ENCODE measurements around the gene SORL1.
"Not testable (repeated sequence)": the region's sequence is repeated elsewhere in the genome, so short reads cannot be mapped to it uniquely, and the experiment has no call there.

Gene SORL1, protein sequence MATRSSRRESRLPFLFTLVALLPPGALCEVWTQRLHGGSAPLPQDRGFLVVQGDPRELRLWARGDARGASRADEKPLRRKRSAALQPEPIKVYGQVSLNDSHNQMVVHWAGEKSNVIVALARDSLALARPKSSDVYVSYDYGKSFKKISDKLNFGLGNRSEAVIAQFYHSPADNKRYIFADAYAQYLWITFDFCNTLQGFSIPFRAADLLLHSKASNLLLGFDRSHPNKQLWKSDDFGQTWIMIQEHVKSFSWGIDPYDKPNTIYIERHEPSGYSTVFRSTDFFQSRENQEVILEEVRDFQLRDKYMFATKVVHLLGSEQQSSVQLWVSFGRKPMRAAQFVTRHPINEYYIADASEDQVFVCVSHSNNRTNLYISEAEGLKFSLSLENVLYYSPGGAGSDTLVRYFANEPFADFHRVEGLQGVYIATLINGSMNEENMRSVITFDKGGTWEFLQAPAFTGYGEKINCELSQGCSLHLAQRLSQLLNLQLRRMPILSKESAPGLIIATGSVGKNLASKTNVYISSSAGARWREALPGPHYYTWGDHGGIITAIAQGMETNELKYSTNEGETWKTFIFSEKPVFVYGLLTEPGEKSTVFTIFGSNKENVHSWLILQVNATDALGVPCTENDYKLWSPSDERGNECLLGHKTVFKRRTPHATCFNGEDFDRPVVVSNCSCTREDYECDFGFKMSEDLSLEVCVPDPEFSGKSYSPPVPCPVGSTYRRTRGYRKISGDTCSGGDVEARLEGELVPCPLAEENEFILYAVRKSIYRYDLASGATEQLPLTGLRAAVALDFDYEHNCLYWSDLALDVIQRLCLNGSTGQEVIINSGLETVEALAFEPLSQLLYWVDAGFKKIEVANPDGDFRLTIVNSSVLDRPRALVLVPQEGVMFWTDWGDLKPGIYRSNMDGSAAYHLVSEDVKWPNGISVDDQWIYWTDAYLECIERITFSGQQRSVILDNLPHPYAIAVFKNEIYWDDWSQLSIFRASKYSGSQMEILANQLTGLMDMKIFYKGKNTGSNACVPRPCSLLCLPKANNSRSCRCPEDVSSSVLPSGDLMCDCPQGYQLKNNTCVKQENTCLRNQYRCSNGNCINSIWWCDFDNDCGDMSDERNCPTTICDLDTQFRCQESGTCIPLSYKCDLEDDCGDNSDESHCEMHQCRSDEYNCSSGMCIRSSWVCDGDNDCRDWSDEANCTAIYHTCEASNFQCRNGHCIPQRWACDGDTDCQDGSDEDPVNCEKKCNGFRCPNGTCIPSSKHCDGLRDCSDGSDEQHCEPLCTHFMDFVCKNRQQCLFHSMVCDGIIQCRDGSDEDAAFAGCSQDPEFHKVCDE (N-terminal part only)

DNA sequence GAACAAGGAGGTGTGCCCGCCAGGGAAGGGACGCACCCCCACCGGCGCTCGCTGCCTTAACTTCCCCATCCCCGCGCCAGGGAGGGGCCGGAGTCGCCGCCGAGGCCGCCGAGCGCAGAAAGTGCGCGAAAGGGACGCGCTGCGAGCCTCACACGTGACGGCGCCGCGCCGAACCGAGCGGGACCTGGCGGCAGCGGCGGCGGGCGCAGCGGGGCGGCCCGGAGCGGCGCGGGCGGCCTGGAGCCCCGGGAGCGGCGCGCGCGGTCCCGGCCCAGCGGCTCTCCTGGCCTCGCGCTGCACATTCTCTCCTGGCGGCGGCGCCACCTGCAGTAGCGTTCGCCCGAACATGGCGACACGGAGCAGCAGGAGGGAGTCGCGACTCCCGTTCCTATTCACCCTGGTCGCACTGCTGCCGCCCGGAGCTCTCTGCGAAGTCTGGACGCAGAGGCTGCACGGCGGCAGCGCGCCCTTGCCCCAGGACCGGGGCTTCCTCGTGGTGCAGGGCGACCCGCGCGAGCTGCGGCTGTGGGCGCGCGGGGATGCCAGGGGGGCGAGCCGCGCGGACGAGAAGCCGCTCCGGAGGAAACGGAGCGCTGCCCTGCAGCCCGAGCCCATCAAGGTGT lies at the start of gene SORL1:
Gene SORL1, plus strand, starts transcription at position 329 of the 623 bp plus-strand sequence. Its CDS starts 18 bp downstream, at position 347.
- H3K4me3 ChIP-seq: peak within 1 kb of the TSS; percentile 57 to 86 (median 68)
- H3K27ac ChIP-seq: peak within 1 kb of the TSS in 20 of 21 experiments; percentile 39 to 95 (median 76)

DNA sequence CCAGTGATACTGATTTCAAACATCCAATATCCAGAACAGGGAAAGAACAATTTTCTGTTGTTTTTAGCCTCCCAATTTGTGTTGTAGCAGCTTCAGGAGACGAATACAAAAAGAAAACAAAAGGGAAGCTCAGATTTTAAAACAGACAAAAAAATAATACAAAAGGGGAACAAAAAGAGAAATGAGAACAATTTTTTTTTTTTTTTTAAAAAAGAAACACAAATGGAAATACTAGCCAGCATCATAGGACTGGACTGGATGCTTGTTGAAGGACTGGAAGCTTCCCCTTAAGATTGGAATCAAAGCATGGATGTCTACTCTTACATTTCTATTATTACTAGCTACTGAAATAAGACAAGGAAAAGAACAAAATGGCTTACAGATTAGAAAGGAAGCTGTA lies 46.5 kb upstream of the SORL1 start:
- Histone ChIP-seq H3K4me3 (no peak overlapping the region), H3K27ac (no peak overlapping the region)

DNA sequence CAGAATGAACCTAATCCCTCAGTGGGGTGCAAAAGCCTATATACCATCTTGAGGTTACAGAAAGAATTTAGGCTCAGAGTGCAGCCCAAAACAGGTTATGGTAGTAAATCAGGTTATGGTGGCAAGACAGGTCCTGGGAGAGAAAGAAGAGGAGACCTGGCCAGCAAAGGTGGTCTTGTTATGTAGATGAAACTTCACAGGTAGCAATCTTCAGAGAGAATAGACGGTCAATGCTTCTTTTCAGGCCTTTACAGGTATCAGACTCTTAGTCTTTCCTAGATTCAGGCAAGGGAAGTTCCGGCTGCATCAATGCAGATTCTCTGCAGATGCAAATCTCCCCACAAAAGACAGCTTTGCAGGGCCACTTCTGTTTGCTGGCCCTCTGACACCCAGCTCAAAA lies 45.8 kb upstream of the SORL1 start:
- Histone ChIP-seq H3K27ac (no peak overlapping the region), H3K4me3 (no peak overlapping the region)

DNA sequence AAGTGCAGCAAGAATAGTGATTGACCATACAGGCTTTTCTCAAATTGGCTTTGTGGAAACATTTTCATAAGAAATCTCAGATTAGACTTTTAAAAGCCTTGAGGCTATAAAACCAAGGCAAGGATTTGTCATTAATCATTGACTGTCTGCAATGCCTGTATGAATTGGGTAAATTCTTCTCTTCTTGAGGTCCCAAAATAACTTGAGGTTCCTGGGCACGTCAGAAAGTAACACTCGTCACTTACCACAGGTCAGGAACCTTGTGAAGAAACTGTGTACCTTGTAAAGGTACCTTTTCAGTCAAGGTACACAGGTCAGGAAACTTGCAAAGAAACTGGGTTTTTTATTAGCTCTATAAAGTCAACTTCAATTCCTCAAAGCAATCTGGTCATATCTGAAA lies 43.3 kb upstream of the SORL1 start:
- H3K27ac ChIP-seq: no peak overlapping the region
- H3K4me3 ChIP-seq: no peak overlapping the region

DNA sequence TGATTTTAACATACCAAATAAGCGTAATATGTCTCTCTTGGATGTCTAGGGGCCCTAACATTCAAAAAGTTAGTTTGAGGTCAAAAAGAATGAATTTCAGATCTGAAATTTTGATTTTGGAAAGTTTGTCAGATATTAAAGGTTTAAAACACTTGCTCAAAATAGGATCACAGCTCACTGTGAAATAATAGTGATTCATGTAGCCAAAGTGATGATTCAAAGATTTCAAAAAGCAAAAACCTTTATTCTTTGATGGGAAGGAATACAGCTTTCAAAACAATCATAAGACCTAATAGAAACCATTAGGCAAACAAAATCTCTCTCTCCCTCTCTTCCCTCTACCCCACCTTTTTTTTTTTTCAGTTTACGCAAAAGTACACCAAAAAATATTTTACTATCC lies 42.1 kb upstream of the SORL1 start:
- not testable (repeated sequence) for H3K27ac ChIP-seq, H3K4me3 ChIP-seq

DNA sequence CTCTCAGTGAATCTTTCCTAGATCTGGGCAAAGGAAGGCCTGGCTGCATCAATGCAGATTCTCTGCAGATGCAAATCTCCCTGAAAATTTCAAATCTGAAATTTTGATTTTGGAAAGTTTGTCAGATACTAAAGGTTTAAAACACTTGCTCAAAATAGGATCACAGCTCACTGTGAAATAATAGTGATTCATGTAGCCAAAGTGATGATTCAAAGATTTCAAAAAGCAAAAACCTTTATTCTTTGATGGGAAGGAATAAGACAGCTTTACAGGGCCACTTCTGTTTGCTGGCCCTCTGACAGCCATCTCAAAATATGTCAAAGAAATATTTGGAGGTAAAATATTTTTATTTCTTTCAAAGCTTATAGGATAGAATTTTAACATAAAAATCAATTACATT lies 40.8 kb upstream of the SORL1 start:
- not testable (repeated sequence) for H3K27ac ChIP-seq, H3K4me3 ChIP-seq

DNA sequence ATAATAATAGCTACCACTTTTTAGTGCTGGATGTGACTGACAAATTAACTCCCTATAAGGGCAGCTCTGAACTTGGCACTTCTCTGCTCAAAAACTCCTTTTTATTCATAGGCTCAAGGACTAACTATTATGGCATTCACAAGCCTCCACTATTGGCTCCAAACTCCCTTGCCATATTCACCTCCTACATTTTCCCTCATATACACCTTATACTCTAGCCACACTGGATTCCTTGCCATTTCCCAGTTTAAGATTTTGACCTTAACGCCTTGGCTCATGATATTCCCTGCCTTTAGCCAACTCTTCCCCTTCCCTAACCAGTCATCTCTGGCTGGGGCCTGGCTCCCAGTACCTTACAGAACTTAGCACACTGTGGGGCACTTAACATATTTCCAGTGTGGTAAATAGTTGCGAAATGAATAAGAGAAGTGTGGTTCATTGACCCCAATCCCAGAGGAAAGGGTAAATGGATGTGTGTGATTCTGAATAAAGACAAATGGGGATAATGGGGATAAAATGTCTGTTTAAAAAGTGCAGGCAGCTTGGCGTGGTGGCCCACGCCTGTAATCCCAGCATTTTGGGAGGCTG lies 40.0 kb upstream of the SORL1 start:
- H3K27ac ChIP-seq: no peak overlapping the region
- no peak overlapping the region for H3K4me3 ChIP-seq

DNA sequence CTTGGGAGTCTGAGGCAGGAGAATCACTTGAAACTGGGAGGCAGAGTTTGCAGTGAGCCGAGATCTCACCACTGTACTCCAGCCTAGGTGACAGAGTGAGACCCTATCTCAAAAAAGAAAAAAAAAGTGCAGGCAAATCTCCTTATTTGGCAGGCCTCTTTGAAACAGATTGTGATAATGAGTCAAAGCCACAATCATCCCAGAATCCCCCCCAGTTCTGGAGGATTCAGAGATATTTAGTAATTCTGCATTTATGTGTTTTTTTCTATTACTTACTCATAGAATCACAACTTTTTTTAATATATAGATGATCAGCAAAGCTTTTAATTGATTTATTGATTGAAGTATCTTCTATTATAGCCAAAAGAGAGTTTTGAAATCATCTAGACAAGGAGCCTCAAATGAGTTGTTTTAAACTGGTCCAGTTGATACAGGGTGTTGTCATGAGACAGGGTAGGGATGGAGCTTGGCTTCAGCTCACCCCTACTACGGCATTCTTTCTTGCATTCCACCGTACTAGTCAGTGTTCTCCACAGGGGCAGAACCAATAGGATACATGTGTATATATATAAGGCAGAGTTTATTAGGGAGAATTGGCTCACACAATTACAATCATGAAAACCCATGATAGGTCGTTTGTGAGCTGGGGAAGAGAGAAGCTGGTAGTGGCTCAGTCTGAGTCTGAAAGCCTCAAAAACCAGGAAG lies 39.3 kb upstream of the SORL1 start:
- no peak overlapping the region for H3K27ac ChIP-seq
- no peak overlapping the region for H3K4me3 ChIP-seq

DNA sequence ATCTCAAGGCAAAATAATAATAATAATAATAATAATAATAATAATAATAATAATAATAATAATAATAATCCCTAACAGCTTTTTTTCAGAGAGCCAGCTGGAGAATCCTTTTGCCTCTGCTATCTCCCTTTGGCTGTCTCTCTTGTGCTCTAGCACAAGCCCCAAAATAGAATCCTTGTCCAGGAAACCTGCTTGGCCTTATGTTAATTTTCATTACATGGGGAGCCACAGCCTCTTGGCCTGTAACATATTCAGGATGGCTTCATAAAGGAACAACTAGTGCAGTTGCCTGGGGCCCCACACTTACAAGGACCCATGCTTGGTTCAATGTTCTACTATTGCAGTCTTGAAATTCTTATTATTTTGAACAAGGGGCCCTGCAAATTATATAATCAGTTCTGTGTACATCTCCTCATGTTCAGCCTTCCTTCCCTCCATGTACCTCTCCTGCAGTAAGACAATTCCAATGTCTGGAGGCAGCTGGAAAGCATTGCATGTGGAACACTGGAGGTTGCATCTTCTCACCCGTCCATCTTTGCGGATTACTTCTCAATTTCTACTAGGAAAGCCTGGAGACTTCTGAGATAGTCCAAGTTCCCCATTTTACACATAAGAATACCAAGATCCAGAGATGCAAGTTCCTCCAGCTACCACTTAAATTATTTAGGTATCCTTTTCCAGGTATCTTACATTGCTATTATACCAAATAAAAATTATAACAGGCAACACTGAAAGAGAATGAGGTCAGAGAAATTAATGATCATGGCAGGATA lies 37.8 kb upstream of the SORL1 start:
- Histone ChIP-seq H3K27ac (no peak overlapping the region), H3K4me3 (no peak overlapping the region)

DNA sequence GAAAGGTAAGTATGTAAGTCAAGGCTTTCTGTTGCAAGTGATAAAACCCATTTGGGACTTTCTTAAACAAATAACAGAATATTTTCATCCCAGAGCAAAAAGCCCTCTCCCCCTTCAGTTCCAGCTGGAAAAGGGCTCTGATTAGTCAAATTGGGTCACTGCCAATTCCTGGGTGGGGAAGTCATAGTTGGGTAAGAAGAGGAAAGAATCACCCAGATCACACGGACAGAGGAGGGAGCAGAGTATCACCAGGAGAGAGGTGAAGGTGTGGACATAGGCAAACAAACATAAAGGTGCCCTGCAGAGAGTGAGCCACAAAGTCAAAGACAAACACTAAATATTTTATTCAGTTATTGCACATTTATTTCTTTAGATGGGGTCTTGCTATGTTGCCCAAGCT lies 36.3 kb upstream of the SORL1 start:
- no peak overlapping the region for H3K4me3 ChIP-seq
- peak overlapping the region in 1 of 21 experiments; percentile 82 for H3K27ac ChIP-seq

DNA sequence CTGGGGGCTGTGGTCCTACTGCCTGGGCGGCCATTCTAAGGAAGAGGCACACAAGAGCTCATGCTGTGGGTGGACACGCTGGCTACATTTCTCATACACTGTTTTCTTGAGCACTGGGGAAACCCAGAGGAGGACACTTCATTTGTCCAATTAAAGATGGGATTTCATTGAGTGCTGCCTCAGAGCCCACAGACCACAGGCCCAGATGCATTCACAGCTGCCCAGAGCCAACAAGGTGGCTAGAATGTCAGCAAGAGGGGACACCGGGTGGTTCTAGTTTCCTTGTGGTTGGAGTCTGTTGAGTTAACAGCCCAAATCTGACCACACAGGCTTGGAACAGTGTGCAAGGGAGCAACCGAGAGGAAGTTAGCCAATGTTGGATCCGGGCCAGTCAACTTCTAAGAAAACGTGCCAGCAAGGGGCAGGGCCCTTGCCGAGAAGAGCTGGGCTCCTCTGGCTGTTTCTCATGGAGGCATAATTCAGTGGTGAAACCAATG lies 35.0 kb upstream of the SORL1 start:
- peak overlapping the region in 11 of 21 experiments; percentile 19 to 82 (median 56) for H3K27ac ChIP-seq

DNA sequence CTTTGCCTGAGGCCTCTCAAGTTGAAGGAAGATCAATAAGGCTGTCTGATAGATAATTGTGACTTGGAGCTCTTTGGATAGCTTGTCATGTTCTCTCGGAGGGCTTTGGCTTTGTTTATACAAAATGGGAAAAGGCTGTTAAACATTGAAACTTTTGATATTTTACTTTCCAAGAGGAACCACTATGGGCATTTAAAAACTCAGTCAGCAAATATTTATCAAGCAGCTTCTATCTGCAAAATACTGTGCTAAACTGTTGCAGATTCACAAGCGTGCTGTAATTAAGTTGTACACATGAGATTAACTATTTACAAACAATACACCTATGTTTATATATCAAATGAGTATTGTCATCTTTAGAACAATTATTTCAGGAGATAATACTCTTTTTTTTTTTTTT lies 34.5 kb upstream of the SORL1 start:
- Histone ChIP-seq H3K27ac (peak overlapping the region in 11 of 21 experiments; percentile 19 to 82 (median 56)), H3K4me3 (no peak overlapping the region)

More for the DNA sequence above, 35.0 kb upstream of the SORL1 start:
- H3K4me3 ChIP-seq: no peak overlapping the region

DNA sequence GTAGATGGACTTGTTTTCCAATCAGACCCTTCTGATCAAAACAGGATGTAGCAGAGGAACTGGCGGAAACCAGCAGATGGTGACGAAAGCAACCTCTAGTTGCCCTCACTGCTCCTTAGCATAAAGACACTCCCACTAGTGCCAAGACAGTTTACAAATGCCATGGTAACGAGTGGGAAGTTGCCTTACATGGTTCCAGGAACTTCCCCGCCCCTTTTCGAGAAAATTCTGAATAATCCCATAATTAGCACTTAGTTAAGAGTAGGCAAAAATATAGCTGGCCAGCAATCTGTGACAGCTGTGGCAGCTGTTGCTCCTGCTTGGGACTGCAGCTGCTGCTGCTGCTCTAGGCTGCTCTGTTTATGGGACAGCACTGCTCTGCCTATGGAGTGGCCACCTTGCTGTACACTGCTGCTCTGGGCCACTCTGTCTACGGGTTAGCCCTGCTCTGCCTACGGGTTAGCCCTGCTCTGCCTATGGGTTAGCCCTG lies 33.4 kb upstream of the SORL1 start:
- peak overlapping the region in 5 of 21 experiments; percentile 42 to 82 (median 45) for H3K27ac ChIP-seq
- no peak overlapping the region for H3K4me3 ChIP-seq

DNA sequence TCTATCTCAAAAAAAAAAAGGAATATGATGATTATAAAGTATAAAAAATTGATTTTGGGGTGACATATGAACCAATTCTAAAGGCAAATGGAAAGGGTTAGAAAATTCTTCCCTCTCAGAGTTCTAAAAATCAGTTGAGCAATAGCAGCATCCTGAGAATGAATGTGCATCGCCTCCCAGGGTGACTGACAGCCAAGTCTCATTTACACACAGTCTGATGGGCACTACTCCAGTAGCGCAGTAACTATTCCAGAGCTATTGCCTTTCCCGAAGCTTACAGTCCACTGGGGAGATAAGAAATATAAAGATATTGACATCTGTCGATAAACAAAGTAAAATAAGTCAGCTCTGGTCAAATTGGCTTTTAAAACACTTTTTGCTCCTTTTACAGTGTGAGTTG lies 32.3 kb upstream of the SORL1 start:
- no peak overlapping the region for H3K4me3 ChIP-seq
- H3K27ac ChIP-seq: no peak overlapping the region

DNA sequence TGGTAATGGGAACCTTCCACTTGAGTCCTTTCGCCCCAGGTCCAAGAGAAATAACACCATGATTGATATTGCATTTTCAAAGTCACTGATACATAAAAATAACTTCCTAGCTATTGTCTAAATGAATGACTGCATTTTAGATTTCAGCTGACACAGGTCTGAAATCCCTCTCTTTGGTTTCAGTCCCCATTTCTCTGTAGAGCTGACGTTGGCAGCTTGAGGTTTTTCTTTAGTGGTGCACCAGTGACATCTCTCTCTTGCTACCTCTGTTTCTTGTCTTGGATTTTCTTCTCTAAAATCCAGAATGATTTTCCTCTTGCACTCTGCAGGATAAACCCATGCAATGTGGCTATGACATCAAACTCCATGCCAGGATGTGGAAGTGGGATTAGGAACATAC lies 31.7 kb upstream of the SORL1 start:
- no peak overlapping the region for H3K27ac ChIP-seq
- no peak overlapping the region for H3K4me3 ChIP-seq

DNA sequence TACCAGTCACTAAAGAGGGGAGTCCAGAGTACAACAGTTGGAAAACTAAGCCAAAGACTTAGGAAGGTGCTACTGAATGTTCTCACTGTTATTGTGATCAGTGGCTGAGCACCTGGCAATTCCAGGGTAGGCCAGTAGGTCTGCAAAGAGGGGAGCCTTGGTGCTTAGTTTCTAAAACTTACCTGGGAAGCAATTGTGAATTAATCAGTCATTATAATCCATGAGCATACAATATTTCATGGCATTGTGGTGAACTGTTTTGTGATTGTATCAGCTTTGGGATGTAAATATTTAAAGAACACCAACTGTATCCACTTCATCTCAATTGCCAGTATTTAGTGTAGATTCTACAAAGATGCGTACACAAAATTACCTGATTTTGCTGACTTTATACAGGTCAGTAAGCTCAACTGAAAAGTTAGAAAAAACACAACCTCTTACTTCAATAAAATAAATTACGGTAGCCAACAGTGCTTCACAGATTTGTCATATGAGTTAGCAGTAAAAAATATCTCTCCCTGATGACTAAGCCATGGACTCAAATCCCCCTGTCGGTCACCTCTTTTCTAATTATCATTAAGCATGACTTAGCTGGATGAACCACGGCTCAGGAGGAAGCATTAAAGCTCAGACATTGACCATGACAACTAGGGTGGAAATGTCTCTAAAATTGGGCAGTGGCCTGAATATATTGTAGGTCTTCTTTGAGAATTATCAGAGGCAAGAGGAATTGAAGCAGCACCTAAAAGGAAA lies 30.8 kb upstream of the SORL1 start:
- no peak overlapping the region for H3K27ac ChIP-seq

DNA sequence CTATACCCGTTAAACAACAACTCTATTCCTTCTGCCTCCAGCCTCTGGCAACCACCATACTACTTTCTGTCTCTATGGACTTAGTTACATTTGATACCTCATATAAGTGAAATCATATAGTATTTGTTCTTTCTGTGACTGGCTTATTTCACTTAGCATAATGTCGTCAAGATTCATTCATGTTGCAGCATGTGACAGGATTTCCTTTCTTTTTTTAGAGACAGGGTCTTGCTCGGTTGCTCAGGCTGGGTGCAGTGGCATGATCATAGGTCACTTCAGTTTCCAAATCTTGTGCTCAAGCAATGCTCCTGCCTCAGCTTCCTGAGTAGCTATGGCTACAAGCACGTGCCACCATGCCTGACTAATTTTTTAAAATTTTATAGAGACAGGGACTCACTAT lies 29.4 kb upstream of the SORL1 start:
- Histone ChIP-seq H3K27ac (no peak overlapping the region), H3K4me3 (no peak overlapping the region)

More for the DNA sequence above, 30.8 kb upstream of the SORL1 start:
- no peak overlapping the region for H3K4me3 ChIP-seq

All from skin epidermis (tissue), 12 donors.